ENCODE measurements around the gene CCDC51. TPM values are rescaled to one million over a fixed set of nuclear protein-coding genes. Genes with fewer than 3 reads are reported as not detected.

CCDC51 gene
- total and polyA plus RNA-seq, 2 of the 13 experiments (the other 11 are each of a cell fraction or from before 2014, with no cell fraction given): 18.1 to 29.4 TPM

DNA sequence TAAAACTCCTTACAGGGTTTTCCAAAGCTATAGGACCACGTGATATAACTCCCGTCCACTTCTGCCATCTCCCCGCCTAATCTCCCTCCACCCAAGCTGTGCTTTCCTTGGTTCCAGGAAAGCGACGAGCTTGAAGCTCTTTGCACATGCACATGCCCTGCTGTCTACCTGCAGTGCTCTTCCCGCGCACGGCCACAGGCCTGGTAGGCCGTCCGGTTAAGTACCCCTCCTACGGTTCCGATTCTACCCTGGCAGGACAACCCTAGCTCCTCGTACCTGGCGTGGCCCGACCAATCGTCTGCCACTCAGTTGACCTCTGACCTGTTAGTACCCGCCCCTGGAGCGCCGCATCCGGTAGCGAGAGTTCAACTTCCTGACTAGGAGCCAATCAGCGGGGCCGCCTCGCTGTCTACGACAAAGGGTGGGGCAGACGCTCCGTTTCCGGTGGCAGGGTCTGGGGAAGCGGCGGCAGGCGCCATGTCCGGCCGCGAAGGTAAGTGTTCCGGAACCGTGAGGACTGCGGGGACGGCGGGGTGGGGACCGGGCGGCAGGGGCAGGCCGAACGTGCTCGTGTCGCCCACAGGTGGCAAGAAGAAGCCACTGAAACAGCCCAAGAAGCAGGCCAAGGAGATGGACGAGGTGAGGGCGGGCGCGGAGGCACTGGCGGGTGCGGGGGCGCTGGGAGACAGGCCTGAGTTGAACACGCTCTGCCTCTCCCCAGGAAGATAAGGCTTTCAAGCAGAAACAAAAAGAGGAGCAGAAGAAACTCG is at the start of gene CCDC51, which contains the start of gene TMA7 (continued):
- TF ChIP-seq ZIK1 (CRISPR knock-in tag; IDR thresholded peaks at IDR 0.05; ENCODE audit: borderline replicate concordance, low read depth) (peak; percentile 84; the same call in 1 of the 2 replicates), MTA3 (CRISPR knock-in tag; IDR thresholded peaks at IDR 0.05) (no peak), NR2C2 (CRISPR knock-in tag; IDR thresholded peaks at IDR 0.05; ENCODE audit: borderline replicate concordance) (peak; percentile 100), ZNF275 (CRISPR knock-in tag; IDR thresholded peaks at IDR 0.05; ENCODE audit: borderline replicate concordance) (no peak; the same call in 1 of the 2 replicates), THAP8 (CRISPR knock-in tag; IDR thresholded peaks at IDR 0.05; ENCODE audit: borderline replicate concordance) (no peak), ELK4 (CRISPR knock-in tag; IDR thresholded peaks at IDR 0.05; ENCODE audit: borderline replicate concordance) (no peak), ZNF550 (CRISPR knock-in tag; IDR thresholded peaks at IDR 0.05; ENCODE audit: borderline replicate concordance) (no peak; the same call in 1 of the 2 replicates), FOXP1 (IDR thresholded peaks at IDR 0.05) (no peak), FOXP1 (CRISPR knock-in tag; IDR thresholded peaks at IDR 0.05) (no peak), ZFAT (CRISPR knock-in tag; conservative IDR thresholded peaks at IDR 0.05) (no peak), ZFX (CRISPR knock-in tag; IDR thresholded peaks at IDR 0.05; ENCODE audit: low read depth) (peak; percentile 90), PHF8 (CRISPR knock-in tag; IDR thresholded peaks at IDR 0.05) (peak; percentile 95), GATAD2A (CRISPR knock-in tag; IDR thresholded peaks at IDR 0.05) (peak; percentile 67), KDM4B (CRISPR knock-in tag; IDR thresholded peaks at IDR 0.05) (no peak), HHEX (CRISPR knock-in tag; IDR thresholded peaks at IDR 0.05) (no peak), PHF20 (CRISPR knock-in tag; IDR thresholded peaks at IDR 0.05) (peak; percentile 95), SKI (IDR thresholded peaks at IDR 0.05; ENCODE audit: partially characterized antibody) (peak; percentile 31), THAP11 (CRISPR knock-in tag; IDR thresholded peaks at IDR 0.05) (peak; percentile 94), TSC22D2 (CRISPR knock-in tag; IDR thresholded peaks at IDR 0.05; ENCODE audit: borderline replicate concordance) (peak; percentile 5; the same call in 1 of the 2 replicates), HIC2 (CRISPR knock-in tag; IDR thresholded peaks at IDR 0.05; ENCODE audit: low read depth) (peak; percentile 16; the same call in 1 of the 2 replicates), ZNF850 (CRISPR knock-in tag; conservative IDR thresholded peaks at IDR 0.05) (no peak), ZFP62 (CRISPR knock-in tag; IDR thresholded peaks at IDR 0.05) (no peak), ZNF282 (IDR thresholded peaks at IDR 0.05; ENCODE audit: partially characterized antibody) (no peak), ZNF207 (IDR thresholded peaks at IDR 0.05; ENCODE audit: borderline replicate concordance) (no peak)
- TF ChIP-seq, protein P1, sequence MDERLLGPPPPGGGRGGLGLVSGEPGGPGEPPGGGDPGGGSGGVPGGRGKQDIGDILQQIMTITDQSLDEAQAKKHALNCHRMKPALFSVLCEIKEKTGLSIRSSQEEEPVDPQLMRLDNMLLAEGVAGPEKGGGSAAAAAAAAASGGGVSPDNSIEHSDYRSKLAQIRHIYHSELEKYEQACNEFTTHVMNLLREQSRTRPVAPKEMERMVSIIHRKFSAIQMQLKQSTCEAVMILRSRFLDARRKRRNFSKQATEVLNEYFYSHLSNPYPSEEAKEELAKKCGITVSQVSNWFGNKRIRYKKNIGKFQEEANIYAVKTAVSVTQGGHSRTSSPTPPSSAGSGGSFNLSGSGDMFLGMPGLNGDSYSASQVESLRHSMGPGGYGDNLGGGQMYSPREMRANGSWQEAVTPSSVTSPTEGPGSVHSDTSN (CRISPR knock-in tag; IDR thresholded peaks at IDR 0.05): peak; percentile 53

Measured in HepG2 (cell line).